CD14-positive monocyte (primary cell): ENCODE data around the gene SPATA32. TPM values are rescaled to one million over a fixed set of nuclear protein-coding genes. Genes with fewer than 3 reads are reported as not detected.

Experiments
- DNase-seq, 3 donors: peaks; one replicate each; pipeline ENCODE4 v3.0.0-alpha.2; 2011 to 2022
- H2AFZ ChIP-seq: 2 replicates; pipeline ENCODE4 v1.6.0; 2012; ENCODE audit warnings: mild to moderate bottlenecking, low read depth, low read length, inconsistent platforms; ENCODE audit not compliant: insufficient read depth, poor library complexity, severe bottlenecking
- H3K27ac ChIP-seq, 2 donors: 1 replicate in 1 of 2; 2 replicates in 1 of 2; pipeline ENCODE4 v1.5.1; 2012 to 2013; ENCODE audit warnings: low read length in 2 of 2, control low read depth in 1 of 2, inconsistent platforms in 1 of 2, low read depth in 1 of 2, mild to moderate bottlenecking in 1 of 2
- H3K27me3 ChIP-seq, 2 donors: one replicate each; pipeline versions ENCODE4 v1.6.0 to v1.6.1; 2011 to 2013; ENCODE audit warnings: low read length in 2 of 2; ENCODE audit not compliant: control insufficient read depth in 2 of 2, insufficient read depth in 2 of 2
- H3K36me3 ChIP-seq, 2 donors: replicated peaks in 1 of 2; 1 replicate in 1 of 2; 2 replicates in 1 of 2; pipeline versions ENCODE4 v1.5.1 to v1.6.1; 2012 to 2013; ENCODE audit warnings: low read length in 2 of 2, control low read depth in 1 of 2, inconsistent platforms in 1 of 2, mild to moderate bottlenecking in 1 of 2; ENCODE audit not compliant: insufficient read depth in 2 of 2, control insufficient read depth in 1 of 2
- H3K4me1 ChIP-seq, 2 donors: 1 replicate in 1 of 2; 2 replicates in 1 of 2; pipeline versions ENCODE4 v1.5.1 to v1.6.1; 2012 to 2013; ENCODE audit warnings: low read length in 2 of 2, control low read depth in 1 of 2, inconsistent platforms in 1 of 2, mild to moderate bottlenecking in 1 of 2, moderate library complexity in 1 of 2; ENCODE audit not compliant: insufficient read depth in 2 of 2, control insufficient read depth in 1 of 2
- H3K4me2 ChIP-seq: replicated peaks from 2 replicates; pipeline ENCODE3; 2012; ENCODE audit warnings: low read length, moderate library complexity, mild to moderate bottlenecking; ENCODE audit not compliant: poor library complexity, severe bottlenecking; ENCODE audit errors: extremely low read depth
- H3K4me3 ChIP-seq, 3 experiments: fragments of 200-600 bp in 1 of 3; sonication (generic) in 1 of 3; replicated peaks in 1 of 3; 1 replicate in 2 of 3; 2 replicates in 1 of 3; pipeline ENCODE4 v1.5.1; 2011 to 2013; ENCODE audit warnings: low read length in 3 of 3, mild to moderate bottlenecking in 3 of 3, control low read depth in 2 of 3, low read depth in 2 of 3, inconsistent platforms in 1 of 3, moderate library complexity in 1 of 3
- H3K79me2 ChIP-seq: 2 replicates; pipeline ENCODE4 v1.6.0; 2012; ENCODE audit warnings: mild to moderate bottlenecking, control low read depth, inconsistent platforms, low read length, moderate library complexity; ENCODE audit not compliant: insufficient read depth
- H3K9ac ChIP-seq: 2 replicates; pipeline ENCODE4 v1.6.0; 2017; ENCODE audit warnings: low read length, mild to moderate bottlenecking; ENCODE audit not compliant: insufficient read depth, poor library complexity, severe bottlenecking
- H3K9me3 ChIP-seq, 2 donors: replicated peaks in 1 of 2; 1 replicate in 1 of 2; 2 replicates in 1 of 2; pipeline versions ENCODE4 v1.5.1 to v1.6.1; 2012 to 2013; ENCODE audit warnings: low read length in 2 of 2, control low read depth in 1 of 2; ENCODE audit not compliant: control insufficient read depth in 1 of 2, insufficient read depth in 1 of 2
- H4K20me1 ChIP-seq: 2 replicates; pipeline ENCODE4 v1.6.0; 2012; ENCODE audit warnings: mild to moderate bottlenecking, low read length, control low read depth, moderate library complexity; ENCODE audit not compliant: insufficient read depth
- H3K27ac Mint-ChIP-seq, 7 donors: one replicate each; pipeline ENCODE4 v1.8.0; 2020; ENCODE audit warnings: mild to moderate bottlenecking in 7 of 7, mixed read lengths in 7 of 7, moderate library complexity in 6 of 7, inconsistent platforms in 2 of 7
- H3K27me3 Mint-ChIP-seq, 3 donors: one replicate each; pipeline ENCODE4 v1.8.0; 2021 to 2022; ENCODE audit warnings: low read depth in 3 of 3, mild to moderate bottlenecking in 3 of 3, mixed read lengths in 3 of 3, moderate library complexity in 3 of 3, inconsistent platforms in 1 of 3
- H3K36me3 Mint-ChIP-seq, 2 donors: one replicate each; pipeline ENCODE4 v1.8.0; 2020; ENCODE audit warnings: mixed read lengths in 2 of 2, inconsistent platforms in 1 of 2, mild to moderate bottlenecking in 1 of 2
- H3K4me1 Mint-ChIP-seq: one replicate; pipeline ENCODE4 v1.8.0; 2020; ENCODE audit warnings: mild to moderate bottlenecking, mixed read lengths
- H3K4me3 Mint-ChIP-seq, 2 donors: one replicate each; pipeline ENCODE4 v1.8.0; 2020; ENCODE audit warnings: mild to moderate bottlenecking in 2 of 2, mixed read lengths in 2 of 2, moderate library complexity in 1 of 2
- H3K9me3 Mint-ChIP-seq, 7 donors: one replicate each; pipeline ENCODE4 v1.8.0; 2020 to 2022; ENCODE audit warnings: mixed read lengths in 7 of 7, mild to moderate bottlenecking in 6 of 7, moderate library complexity in 6 of 7, inconsistent platforms in 2 of 7
- CTCF ChIP-seq: fragments of 200-600 bp; IDR thresholded peaks from one replicate; pipeline ENCODE4 v1.8.0; 2022; ENCODE audit warnings: antibody characterized with exemption, mild to moderate bottlenecking
- WGBS: methylation state at CpG from one replicate; pipeline ENCODE4 v1.1.5; 2013; ENCODE audit warnings: missing lambda C conversion rate; ENCODE audit not compliant: insufficient coverage; 5-methylcytosine and 5-hydroxymethylcytosine counted together
- intact Hi-C, 2 donors: fragments of 100-400 bp; cut with micrococcal nuclease; formaldehyde crosslinking; loops; one replicate each; pipeline versions ENCODE4 v1.15.0 to v1.15.1; 2023
- polyA plus RNA-seq, 3 donors: library from polyadenylated mRNA; depleted of rRNA in 1 of 3; unstranded in 2 of 3; stranded (reverse) in 1 of 3; fragments of 300-500 nt in 2 of 3; fragments of >200 nt in 1 of 3; fragmentation: Illumina TruSeq in 2 of 3; gene quantifications; 1 replicate in 2 of 3; 2 replicates in 1 of 3; pipeline ENCODE4 v1.2.3, GENCODE V29; 2012 to 2021

SPATA32 gene
- polyA plus RNA-seq, 3 donors: not detected

- peak; percentile 83 to 90 (median 88) for DNase-seq
- peak overlapping the region; percentile 33 to 89 (median 79) for H3K27ac Mint-ChIP-seq
- peaks cover 0 to 3% (median 0%) of the 10 kb centered on the region in 7 donors for H3K9me3 Mint-ChIP-seq
- under 1% methylated on average over 58 of the region's 61 CpGs for WGBS
- no peak overlapping the region for H3K9ac ChIP-seq
- H3K4me3 ChIP-seq: peak overlapping the region in 1 of 3 experiments; percentile 50
- no peak overlapping the region for H2AFZ ChIP-seq
- H3K9me3 ChIP-seq: no peaks in the 10 kb centered on the region
- H3K4me1 ChIP-seq: peaks cover 35 to 46% of the 10 kb centered on the region in 2 donors
- intact Hi-C loops: no loop called here
- H3K27ac ChIP-seq: no peak overlapping the region
- no peaks in the 10 kb centered on the region for H3K27me3 ChIP-seq
- peaks cover 57 to 72% of the 10 kb centered on the region in 2 donors for H3K36me3 Mint-ChIP-seq
- H3K4me2 ChIP-seq: peak overlapping the region; percentile 65
- H3K36me3 ChIP-seq: peaks cover 54 to 77% of the 10 kb centered on the region in 2 donors
- H3K4me3 Mint-ChIP-seq: peak overlapping the region; percentile 64 to 67
- peaks cover 11% of the 10 kb centered on the region for H3K79me2 ChIP-seq
- peaks cover 89% of the 10 kb centered on the region for H4K20me1 ChIP-seq
- TF ChIP-seq CTCF: no peak
- peaks cover 0 to 4% (median 0%) of the 10 kb centered on the region in 3 donors for H3K27me3 Mint-ChIP-seq
- H3K4me1 Mint-ChIP-seq: peaks cover 39% of the 10 kb centered on the region
Observed at GRCh38 chr17:45247429-45248131, 14.3 kb downstream of the SPATA32 start.

- H3K79me2 ChIP-seq: peaks cover 18% of the 10 kb centered on the region
- no peak overlapping the region for H3K9ac ChIP-seq
- peaks cover 35 to 46% of the 10 kb centered on the region in 2 donors for H3K4me1 ChIP-seq
- H4K20me1 ChIP-seq: peaks cover 95% of the 10 kb centered on the region
- peaks cover 0 to 3% (median 0%) of the 10 kb centered on the region in 7 donors for H3K9me3 Mint-ChIP-seq
- no peaks in the 10 kb centered on the region for H3K9me3 ChIP-seq
- peak; percentile 37 for TF ChIP-seq CTCF
- H3K4me2 ChIP-seq: peak overlapping the region; percentile 65
- peaks cover 60 to 83% of the 10 kb centered on the region in 2 donors for H3K36me3 ChIP-seq
- no peak overlapping the region for H2AFZ ChIP-seq
- H3K27ac Mint-ChIP-seq: peak overlapping the region in 6 of 7 donors; percentile 15 to 79 (median 56)
- DNase-seq: no peak
- 41% methylated on average over 30 of the region's 33 CpGs for WGBS
- no peaks in the 10 kb centered on the region for H3K27me3 ChIP-seq
- peak overlapping the region; percentile 57 to 67 for H3K4me3 Mint-ChIP-seq
- intact Hi-C loops: no loop called here
- no peak overlapping the region for H3K27ac ChIP-seq
- H3K4me1 Mint-ChIP-seq: peaks cover 39% of the 10 kb centered on the region
- H3K36me3 Mint-ChIP-seq: peaks cover 62 to 78% of the 10 kb centered on the region in 2 donors
- peaks cover 0 to 4% (median 0%) of the 10 kb centered on the region in 3 donors for H3K27me3 Mint-ChIP-seq
- peak overlapping the region in 1 of 3 experiments; percentile 50 for H3K4me3 ChIP-seq
Observed at GRCh38 chr17:45246861-45247428, 14.9 kb downstream of the SPATA32 start.
